ENCODE results near the gene KCNH6.

Gene KCNH6

DNA sequence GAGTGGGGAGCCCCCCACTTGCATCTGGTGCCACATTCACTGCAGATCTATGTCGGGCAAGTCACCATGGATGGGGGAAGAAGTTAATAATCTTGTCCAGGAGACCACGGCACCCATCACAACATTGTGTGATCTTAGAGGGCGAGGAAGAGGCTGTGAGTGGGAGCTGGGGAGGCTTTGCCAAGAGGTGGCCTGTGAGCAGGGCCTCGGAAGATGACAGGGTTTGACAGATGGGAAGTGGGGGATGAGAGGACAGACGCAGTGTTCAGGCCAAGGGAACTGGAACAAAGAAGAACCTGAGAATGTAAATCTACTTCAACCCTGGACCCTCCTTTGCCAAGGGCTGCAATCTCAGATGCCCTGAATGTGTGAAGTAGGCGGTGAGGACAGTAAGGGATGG is 33.9 kb upstream of the KCNH6 start:
- no peak for DNase-seq

DNA sequence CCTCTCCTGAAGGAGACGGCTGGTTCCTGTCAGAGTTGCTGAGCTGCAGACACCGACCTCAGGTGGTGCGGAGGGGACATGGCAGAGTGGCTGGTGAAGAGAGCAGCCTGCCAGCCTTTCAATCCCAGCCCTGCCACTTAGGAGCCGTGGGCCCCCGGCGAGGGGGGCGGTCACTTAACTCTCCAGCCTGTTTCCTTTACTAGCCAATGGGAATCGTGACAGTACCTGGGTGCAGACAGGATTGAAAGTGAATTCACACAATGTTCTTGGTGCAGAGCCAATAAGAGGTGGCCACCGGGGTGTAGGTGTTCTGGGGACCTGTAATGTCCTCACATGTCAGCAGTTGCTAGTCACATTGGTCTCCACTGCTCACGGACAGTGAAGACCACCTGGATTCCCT is 32.8 kb upstream of the KCNH6 start:
- no peak for DNase-seq

DNA sequence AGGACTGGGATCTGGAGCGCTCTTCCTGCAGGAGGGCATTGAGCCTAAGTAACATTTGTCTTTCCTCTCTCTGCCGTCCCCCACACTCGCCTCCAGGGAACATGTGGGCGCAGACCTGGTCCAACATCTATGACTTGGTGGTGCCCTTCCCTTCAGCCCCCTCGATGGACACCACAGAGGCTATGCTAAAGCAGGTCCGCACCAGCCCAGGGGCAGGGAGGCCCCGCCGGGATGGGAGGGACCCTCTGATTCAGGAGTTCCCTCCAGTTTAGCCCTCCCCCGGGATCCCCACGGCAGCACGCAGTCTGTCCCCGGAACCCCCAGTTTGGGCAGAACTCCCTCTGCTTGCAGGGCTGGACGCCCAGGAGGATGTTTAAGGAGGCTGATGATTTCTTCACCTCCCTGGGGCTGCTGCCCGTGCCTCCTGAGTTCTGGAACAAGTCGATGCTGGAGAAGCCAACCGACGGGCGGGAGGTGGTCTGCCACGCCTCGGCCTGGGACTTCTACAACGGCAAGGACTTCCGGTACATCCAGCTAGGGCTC is 32.2 kb upstream of the KCNH6 start:
- no peak for DNase-seq

DNA sequence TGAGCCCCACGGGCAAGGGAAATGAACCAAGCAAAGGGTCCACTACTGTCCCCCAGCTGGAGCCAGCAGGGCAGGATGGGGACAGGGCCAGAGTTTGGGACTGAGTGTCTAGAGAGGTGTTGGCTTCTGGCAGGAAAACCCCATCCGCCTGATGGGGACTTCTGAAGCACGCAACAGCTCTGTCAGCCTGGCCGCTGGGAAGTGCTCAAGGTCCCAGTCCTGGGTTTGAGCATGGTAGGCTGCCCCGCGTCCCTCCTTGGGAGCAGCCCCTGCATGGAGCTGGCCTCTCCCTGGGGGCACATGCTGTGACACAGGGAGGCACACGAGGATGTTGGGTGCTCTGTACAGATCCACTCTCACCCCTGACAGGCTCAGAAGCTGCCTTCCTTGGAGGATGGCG is 31.7 kb upstream of the KCNH6 start:
- DNase-seq = no peak

DNA sequence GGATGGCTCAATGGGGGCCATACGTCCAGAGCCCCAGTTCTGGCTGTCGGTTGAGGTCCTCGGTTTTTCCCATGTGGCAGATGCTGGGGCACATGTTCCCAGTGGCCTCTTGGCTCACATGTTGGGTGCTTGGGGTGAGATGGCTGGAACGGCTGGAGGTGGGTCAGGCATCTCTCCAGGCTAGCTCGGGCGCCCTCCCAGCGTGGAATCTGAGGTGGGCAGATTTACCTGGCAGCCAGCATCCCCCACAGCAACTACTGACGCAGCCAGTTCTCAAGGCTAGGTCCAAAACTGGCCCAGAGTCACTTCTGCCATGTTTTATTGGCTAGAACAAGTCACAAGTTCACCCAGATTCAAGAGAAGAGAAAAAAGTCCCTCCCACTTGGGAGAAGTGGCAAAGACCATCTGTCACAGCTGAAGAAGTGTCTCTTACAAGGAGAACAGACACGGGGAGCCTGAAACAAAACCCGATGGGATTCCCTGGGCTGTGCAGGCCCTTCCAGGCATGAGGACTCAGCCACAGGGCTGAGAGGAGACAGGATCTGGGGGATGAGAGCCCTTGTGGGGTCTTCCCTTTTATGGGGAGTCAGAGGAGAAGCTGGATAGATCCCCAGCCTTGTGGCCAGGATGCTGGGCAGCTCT is 31.1 kb upstream of the KCNH6 start:
- no peak for DNase-seq

DNA sequence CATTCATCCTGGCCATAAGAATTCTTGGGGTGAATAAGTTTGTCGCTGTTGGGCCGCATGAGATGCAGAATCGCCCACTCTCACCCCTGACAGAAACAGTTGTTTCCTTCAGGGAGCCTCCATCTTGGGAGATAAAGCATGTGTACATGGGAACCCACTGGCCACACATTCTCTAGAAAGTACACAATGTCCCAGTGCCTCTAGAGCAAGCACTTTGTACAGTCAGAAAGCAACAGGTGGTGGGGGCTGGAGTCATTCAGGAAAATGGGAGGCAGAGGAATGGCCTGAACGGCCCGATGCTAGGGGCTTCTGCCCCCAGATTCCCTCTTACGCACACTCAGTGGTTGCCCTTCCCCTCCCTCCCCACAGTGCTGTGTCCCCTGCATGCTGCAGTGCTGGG is 30.2 kb upstream of the KCNH6 start:
- DNase-seq = no peak

DNA sequence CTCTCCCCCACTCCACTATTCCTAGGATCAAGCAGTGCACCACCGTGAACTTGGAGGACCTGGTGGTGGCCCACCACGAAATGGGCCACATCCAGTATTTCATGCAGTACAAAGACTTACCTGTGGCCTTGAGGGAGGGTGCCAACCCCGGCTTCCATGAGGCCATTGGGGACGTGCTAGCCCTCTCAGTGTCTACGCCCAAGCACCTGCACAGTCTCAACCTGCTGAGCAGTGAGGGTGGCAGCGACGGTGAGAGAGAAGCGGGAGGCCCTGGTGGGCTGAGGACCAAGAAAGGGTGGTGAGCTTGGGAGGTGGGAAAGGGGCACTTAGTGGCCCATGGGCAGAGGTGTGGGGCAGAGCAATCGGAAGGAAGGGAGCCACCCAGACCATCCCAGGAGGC is 29.7 kb upstream of the KCNH6 start:
- no peak for DNase-seq

DNA sequence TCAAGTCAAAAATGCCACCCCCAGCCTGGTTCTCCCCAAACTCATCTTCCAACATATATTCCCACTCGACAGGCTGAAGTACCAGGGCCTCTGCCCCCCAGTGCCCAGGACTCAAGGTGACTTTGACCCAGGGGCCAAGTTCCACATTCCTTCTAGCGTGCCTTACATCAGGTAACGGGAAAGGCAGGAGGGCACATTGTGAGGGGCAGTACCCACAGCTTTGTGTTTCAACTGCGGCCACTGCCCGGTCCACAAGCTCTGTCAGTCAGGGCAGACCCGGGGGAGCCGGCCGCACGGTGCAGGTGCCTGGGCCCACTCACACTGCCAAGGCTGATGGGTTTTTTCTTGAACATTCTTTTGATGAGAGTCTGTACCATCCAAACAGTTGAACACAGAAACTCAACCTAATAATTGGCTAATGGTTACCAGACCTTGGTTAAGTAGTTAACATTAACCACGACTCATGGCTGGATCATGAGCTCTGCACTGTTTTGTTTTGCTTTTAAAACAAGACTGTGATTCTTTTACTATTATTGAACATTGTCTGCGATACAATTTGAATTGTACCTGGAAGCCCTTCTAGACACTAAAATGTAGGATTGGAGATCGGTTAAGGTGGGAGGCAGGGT is 28.7 kb upstream of the KCNH6 start:
- no peak for DNase-seq

DNA sequence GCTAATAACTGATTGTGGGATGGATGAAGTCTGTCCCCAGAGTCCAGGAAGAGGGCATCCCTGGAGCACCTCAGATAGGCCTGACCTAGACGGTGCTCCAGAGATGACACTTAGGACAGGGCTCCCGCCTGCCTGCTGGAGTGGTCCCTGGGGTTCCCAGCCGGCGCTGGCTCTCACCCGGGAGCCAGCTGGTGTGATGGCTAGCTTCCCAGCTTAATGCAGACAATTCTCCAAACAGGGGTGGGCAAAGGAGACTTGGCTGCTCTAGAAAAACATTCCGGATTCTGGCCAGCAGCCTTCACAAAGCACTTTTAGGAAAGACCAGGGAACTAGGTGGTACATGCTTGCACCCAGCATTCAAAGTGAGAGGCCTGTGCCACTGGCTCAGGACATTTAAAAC is 27.7 kb upstream of the KCNH6 start:
- no peak for DNase-seq

DNA sequence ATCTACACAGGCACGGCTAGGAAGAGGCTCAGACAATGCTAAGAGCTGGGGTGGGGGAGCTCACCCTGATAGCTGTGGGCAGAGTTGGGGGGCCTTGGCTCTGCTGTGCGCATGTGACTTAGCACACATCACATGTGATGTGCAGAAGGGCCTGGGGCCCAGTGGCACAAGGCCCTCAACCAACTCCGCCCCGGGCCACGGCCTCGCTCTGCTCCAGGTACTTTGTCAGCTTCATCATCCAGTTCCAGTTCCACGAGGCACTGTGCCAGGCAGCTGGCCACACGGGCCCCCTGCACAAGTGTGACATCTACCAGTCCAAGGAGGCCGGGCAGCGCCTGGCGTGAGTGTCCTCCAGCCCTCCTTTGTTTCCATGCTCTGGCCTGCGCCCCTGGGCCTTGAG is 27.0 kb upstream of the KCNH6 start:
- no peak for DNase-seq

DNA sequence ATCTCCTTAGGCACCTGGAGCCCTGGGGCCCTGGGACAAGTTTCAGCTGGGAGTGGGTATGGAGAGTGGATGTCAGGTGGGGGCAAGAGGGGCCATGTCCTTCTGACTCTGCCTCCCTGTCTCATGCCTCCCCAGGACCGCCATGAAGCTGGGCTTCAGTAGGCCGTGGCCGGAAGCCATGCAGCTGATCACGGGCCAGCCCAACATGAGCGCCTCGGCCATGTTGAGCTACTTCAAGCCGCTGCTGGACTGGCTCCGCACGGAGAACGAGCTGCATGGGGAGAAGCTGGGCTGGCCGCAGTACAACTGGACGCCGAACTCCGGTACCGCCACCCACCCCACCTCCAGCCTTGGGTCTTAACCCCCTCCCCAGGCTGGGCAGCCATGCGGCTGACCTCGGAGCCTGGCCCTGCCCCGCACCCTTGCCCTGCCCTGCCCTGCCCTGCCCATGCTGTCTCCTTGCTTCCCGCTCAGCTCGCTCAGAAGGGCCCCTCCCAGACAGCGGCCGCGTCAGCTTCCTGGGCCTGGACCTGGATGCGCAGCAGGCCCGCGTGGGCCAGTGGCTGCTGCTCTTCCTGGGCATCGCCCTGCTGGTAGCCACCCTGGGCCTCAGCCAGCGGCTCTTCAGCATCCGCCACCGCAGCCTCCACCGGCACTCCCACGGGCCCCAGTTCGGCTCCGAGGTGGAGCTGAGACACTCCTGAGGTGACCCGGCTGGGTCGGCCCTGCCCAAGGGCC is 26.3 kb upstream of the KCNH6 start:
- no peak for DNase-seq

DNA sequence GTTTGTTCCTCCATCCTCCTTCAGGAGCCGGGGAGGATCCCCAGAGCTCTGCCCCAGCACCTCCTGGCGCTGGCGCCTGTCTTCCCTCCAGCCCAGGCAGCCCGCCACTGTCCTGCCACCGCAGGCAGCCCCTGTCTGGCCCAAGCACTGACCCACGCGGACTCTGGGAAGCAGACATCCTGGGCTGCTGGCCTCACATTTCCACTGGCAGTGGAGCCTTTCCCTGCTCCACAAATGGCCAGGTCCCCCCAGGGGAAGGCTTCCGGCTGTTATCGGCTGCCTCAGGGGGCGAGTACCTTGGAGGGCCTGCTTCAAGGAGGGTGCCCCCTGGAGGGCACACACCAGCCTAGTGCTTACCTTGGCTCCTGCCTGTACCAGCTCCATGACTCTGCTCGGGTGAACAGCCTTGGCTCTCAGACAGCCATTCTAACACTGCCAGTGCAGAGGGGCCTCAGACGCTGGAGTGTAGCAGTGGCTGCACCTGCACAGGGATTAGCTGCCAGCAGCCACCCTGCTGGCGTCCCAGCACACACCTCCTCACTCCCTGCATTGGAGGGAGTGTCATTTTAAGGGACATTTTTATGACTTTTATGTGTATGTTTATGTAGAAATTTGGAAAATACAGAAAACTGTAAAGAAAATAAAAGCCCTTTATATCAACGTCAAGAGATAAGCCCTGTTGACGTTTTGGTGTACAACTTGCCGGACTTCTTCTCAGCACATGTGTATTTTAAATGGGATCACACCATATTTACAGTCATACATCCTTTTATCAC is 25.3 kb upstream of the KCNH6 start:
- DNase-seq = no peak

DNA sequence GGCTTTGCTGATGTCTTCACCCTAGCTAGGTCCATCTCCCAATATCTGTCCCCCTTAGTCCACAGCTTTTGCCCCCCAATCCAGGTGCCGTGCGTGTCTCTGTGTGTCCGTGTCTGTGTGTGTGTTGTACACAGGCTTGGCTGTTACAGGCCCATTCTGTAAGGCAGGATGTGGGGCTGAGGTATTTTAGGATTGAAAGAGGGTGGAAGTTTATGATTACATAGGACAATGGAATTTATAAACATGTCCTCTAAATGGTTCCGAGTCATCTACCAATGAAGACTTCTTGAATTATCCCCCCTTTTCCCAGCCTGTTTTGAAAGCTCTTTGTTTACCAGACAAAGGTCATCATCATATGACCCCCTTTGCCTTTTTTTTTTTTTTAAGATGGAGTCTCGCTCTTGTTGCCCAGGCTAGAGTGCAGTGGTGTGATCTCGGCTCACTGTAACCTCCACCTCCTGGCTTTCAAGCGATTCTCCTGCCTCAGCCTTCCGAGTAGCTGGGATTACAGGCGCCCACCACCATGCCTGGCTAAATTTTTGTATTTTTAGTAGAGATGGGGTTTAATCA is 24.4 kb upstream of the KCNH6 start:
- DNase-seq = no peak

DNA sequence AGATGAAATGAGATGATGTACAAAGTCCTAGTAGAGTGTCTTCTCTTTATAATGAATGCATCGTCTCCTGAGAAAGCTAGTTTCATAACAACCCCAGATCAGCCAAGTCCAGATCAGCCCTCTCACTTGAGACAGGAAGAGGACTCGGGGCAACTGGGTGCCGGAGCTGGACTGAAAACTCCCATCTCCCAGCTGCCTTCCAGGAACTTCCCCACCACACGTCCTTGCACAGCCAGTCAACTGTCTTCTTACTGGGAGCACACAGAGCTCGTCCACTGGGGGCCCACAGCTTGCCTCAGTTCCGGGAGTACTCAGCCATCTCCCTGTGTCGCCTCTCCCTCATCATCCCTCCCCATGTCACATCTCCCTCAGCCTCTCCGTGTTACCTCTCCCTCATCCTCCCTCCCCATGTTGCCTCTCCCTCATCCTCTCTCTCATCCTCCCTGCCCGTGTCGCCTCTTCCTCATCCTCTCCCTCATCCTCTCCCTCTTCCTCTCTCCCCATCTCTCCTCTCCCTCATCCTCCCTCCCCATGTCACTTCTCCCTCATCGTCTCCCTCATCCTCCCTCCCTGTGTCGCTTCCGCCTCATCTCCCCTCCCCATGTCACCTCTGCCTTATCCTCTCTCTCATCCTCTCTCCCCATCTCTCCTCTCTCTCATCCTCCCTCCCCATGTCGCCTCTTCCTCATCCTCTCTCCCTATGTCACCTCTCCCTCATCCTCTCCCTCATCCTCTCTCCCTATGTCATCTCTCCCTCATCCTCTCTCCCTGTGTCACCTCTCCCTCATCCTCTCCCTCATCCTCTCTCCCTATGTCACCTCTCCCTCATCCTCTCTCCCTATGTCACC is 22.4 kb upstream of the KCNH6 start:
- DNase-seq = no peak

DNA sequence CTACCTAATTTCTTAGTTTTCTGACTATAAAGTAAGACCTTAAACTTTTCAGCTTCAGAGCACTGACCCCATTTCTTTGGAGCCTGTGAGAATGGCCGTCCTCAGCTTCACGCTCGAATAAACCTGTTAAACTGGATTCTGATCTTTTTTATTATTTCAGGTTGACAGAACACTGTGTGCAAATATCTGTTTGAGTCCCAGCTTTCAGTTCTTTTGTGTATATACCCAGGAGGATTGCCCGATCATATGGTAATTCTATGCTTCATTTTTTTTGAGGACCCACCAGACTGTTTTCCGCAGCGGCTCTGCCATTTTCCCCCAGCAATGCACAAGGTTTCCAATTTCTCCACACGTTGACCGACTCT is 19.8 kb upstream of the KCNH6 start:
- DNase-seq = no peak

DNA sequence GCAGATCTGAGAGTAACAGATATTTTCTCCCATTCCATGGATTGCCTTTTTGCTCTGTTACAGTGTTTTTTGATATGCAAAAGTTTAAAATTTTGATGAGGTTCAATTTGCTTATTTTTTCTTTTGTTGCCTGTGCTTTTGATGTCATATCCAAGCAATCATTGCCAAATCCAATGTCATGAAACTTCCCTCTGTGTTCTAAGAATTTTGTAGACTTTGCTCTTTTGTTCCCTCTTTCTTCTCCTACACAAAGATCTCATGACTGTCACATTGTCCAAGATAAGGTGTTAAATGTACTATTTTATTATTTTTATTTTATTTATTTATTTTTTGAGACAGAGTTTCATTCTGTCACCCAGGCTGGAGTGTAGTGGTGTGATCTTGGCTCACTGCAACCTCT is 18.9 kb upstream of the KCNH6 start:
- no peak for DNase-seq

DNA sequence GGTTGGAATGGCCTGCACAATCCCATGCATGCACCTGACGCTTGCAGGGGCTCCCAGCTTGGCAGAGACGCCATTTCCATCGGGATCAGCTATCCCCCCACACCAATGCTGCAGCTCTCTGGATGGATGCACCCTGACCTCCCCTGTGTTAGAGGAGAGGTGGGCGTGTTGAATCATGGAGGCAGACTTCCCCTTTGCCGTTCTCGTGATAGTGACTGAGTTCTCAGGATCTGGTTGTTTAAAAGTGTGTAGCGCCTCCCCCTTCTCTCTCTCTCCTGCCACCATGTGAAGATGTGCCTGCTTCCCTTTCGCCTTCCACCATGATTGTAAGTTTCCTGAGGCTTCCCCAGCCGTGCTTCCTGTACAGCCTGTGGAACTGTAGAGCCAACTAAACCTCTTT is 17.8 kb upstream of the KCNH6 start:
- DNase-seq = no peak

DNA sequence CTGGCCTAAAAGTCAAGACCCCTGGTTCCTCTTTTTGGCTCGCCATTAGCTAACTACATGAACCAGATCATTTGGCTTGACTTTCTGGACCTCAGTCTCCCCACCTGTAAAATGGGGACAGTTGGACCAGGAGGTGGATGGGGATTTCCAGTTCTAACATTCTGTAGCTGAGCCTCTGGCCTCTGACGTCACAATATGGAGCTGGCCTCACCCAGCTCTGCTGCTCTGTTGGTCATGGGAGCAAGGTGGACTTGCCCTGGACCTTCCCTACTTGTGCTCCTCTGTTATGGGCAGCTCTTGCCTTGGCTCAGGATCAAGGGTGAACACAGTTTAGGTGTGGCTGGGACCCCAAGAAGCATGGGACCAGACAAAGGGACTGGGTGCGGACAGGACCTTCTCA is 16.5 kb upstream of the KCNH6 start:
- no peak for DNase-seq

DNA sequence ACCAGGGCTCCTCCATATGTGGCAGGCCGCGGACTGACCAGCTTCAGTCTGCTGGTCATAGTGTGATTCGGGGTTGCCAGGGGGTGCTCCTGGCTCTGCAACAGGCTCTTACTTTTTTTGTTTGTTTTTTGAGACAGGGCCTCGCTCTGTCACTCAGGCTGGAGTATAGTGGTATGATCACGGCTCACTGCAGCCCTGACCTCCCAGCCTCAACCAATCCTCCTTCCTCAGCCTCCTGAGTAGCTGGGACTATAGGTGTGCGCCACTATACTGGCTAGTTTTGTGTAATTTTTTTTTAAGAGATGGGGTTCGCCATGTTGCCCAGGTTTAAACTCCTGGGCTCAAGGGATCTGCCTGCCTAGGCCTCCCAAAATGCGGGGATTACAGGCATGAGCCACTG is 11.8 kb upstream of the KCNH6 start:
- DNase-seq = no peak

DNA sequence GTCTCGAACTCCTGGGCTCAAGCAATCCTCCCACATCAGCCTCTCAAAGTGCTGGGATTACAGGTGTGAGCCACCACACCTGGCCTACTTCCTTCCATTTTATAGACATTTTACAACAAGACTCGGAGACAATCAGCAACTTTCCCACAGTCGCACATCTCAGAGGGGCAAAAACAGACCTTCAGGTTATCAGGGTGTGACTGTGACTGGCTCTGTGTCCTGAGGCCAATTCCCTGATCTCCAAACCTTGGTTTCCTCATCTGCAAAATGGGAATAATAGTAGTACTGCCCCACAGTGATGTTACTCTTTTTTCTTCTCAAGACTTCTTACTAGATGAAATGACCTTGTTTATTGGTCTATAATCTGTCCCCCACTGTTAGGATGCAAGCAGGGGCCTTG is 10.8 kb upstream of the KCNH6 start:
- DNase-seq = no peak

DNA sequence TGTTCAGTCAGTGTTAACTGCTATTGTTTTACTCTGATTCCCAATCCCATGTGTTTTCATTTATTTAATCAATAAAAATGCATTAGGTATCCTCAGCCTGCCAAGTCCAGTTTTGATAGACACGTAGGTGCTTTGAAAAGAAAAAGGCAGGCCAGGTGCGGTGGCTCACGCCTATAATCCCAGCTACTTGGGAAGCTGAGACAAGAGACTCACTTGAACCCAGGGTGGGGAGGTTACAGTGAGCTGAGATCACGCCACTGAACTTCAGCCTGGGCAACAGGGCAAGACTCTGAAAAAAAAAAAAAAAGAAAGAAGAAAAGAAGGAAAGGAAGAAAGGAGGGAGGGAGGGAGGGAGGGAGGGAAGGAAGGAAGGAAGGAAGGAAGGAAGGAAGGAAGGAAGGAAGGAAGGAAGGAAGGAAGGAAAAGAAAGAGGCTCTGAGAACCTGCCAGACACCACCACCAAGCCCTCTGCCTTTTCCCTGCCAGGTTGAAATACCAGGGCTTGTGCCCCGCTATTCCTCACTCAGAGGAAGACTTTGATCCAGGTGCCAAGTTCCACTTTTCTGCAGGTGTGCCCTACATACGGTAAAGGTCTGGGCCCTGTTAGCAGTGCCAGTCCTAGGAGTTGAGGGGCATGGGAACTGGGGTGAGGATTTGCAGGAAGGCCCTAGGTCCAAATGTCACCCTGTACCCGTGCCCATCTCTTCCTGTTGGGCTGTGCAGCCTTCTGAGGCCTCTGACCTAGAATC is 10.1 kb upstream of the KCNH6 start:
- no peak for DNase-seq

DNA sequence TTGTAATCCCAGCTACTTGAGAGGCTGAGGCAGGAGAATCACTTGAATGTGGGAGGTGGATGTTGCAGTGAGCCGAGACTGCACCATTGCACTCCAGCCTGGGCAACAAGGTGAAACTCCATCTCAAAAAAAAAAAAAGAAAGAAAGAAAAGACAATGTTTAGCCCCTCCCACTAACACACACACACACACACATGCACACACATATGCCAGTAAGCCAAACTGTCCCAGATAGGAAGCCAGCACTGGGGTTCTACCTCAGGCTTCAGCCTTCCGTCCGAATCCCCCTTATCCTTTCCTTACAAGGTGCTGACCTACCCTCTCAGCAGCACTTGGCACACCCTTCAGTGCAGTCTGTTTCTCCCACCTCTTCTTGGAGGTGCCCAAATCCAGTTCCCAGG is 8.7 kb upstream of the KCNH6 start:
- DNase-seq = no peak

Data from activated CD8-positive, alpha-beta memory T cell treated with anti-CD3 and anti-CD28 coated beads, Interleukin-2, amount 50 U/mL, for 48 hours (primary cell).